GM19035 (cell line): ENCODE measurements around the gene FOXA3.
A peak's percentile ranks its signal among the peaks of the same experiment; 100 is the strongest.

Source experiments
- ATAC-seq: cut with Tn5 transposase; IDR thresholded peaks from one replicate; pipeline ENCODE4 v1.9.1; 2021; ENCODE audit not compliant: unreplicated experiment

The FOXA3 gene

GRCh38 chr19:45872095-45872919 lies 8.2 kb downstream of the FOXA3 start:
- no peak for ATAC-seq

- no peak for ATAC-seq
These were observed 9.2 kb downstream of the FOXA3 start for GRCh38 chr19:45873219-45873772.

- no peak for ATAC-seq
These were observed 10.5 kb downstream of the FOXA3 start for GRCh38 chr19:45874620-45874966.

GRCh38 chr19:45876161-45876410 lies 12.0 kb downstream of the FOXA3 start:
- no peak for ATAC-seq

- ATAC-seq, result no peak
These were observed 12.5 kb downstream of the FOXA3 start for GRCh38 chr19:45876411-45877197.

- ATAC-seq, result no peak
These were observed 14.1 kb downstream of the FOXA3 start for GRCh38 chr19:45878043-45878794.

- ATAC-seq, result no peak
These were observed 14.9 kb downstream of the FOXA3 start for GRCh38 chr19:45879055-45879454.

- ATAC-seq, result no peak
These were observed 15.8 kb downstream of the FOXA3 start for GRCh38 chr19:45879971-45880370.

GRCh38 chr19:45881082-45881908 lies 17.2 kb downstream of the FOXA3 start:
- no peak for ATAC-seq

- ATAC-seq, result no peak
These were observed 17.9 kb downstream of the FOXA3 start for GRCh38 chr19:45881909-45882528.

- peak; percentile 25 for ATAC-seq
These were observed 18.8 kb downstream of the FOXA3 start for GRCh38 chr19:45882652-45883585.

GRCh38 chr19:45883586-45883880 lies 19.4 kb downstream of the FOXA3 start:
- ATAC-seq, result no peak

GRCh38 chr19:45883881-45884681 lies 20.0 kb downstream of the FOXA3 start:
- no peak for ATAC-seq

- ATAC-seq, result peak; percentile 3
These were observed 20.8 kb downstream of the FOXA3 start for GRCh38 chr19:45884682-45885555.

GRCh38 chr19:45885556-45886426 lies 21.7 kb downstream of the FOXA3 start, which contains the start of gene IRF2BP1:
TSS of gene IRF2BP1 (minus strand) at chr19:45886141. CDS start at chr19:45885774, 367 bp downstream.
- ATAC-seq, result peak; percentile 51

- peak; percentile 57 for ATAC-seq
These were observed 22.5 kb downstream of the FOXA3 start for GRCh38 chr19:45886427-45887199.
